Right lobe of liver (tissue), 6 donors: ENCODE data around the gene CAPN5. TPM values are rescaled to one million over a fixed set of nuclear protein-coding genes. Genes with fewer than 3 reads are reported as not detected.

Source experiments
- ATAC-seq, 4 donors: fragments of 200-7000 bp; cut with Tn5 transposase; one replicate each; pipeline ENCODE4 v1.9.1; 2020; ENCODE audit warnings: mild to moderate bottlenecking in 4 of 4, moderate library complexity in 4 of 4
- DNase-seq, 3 donors: peaks; one replicate each; pipeline ENCODE4 v3.0.0-alpha.2; 2020
- H3K27ac ChIP-seq, 3 donors: fragments of 200-600 bp; one replicate each; pipeline ENCODE4 v1.8.0; 2022
- H3K27me3 ChIP-seq, 2 donors: fragments of 200-600 bp; one replicate each; pipeline ENCODE4 v1.8.0; 2022
- H3K36me3 ChIP-seq, 4 donors: fragments of 200-600 bp; sonication (generic) in 1 of 4; one replicate each; pipeline versions ENCODE4 v1.5.1 to v1.8.0; 2017 to 2022; ENCODE audit warnings: control low read depth in 1 of 4
- H3K4me1 ChIP-seq, 4 donors: fragments of 200-600 bp; sonication (generic) in 1 of 4; one replicate each; pipeline versions ENCODE4 v1.5.1 to v1.8.0; 2017 to 2022; ENCODE audit warnings: control low read depth in 1 of 4
- H3K4me3 ChIP-seq, 3 donors: fragments of 200-600 bp; one replicate each; pipeline ENCODE4 v1.8.0; 2022
- H3K9me3 ChIP-seq, 4 donors: fragments of 200-600 bp; sonication (generic) in 1 of 4; one replicate each; pipeline versions ENCODE4 v1.5.1 to v1.8.0; 2017 to 2022; ENCODE audit warnings: control low read depth in 1 of 4
- POLR2A ChIP-seq: fragments of 450-650 bp; IDR thresholded peaks from one replicate; pipeline ENCODE4 v1.6.1; 2017; ENCODE audit warnings: antibody characterized with exemption, mild to moderate bottlenecking
- WGBS: methylation state at CpG from one replicate; pipeline ENCODE4 v1.1.6; 2018; ENCODE audit warnings: low coverage, low lambda C conversion rate; ENCODE audit not compliant: insufficient coverage; ENCODE audit errors: missing lambda C conversion rate; 5-methylcytosine and 5-hydroxymethylcytosine counted together
- intact Hi-C, 2 donors: fragments of 100-400 bp; cut with DNase I; formaldehyde crosslinking; loops; one replicate each; pipeline versions ENCODE4 v1.11.2 to v1.14.1; 2022
- total RNA-seq, 6 experiments: library from RNA; depleted of rRNA in 2 of 6; stranded (reverse); fragments of >200 nt in 2 of 6; fragmentation: NEBNext Ultra II Directional in 3 of 6; extraction: Animal tissue kit (Norgen Biotek cat#: 25700) in 3 of 6; gene quantifications; one replicate each; pipeline versions ENCODE4 v1.1.0 to v1.2.4, GENCODE V29; 2016 to 2023
- TF ChIP-seq, protein P1 (sequence below), 4 donors: fragments of 200-600 bp in 3 of 4; fragments of 450-650 bp in 1 of 4; IDR thresholded peaks; one replicate each; pipeline versions ENCODE4 v1.5.1 to v1.8.0; 2016 to 2022; ENCODE audit warnings: antibody characterized with exemption in 4 of 4, mild to moderate bottlenecking in 2 of 4
- donor health status: DM: no; HTN: yes; CAD: no.
- donor health status: DM: no; HTN: no; CAD: no.
- donor health status: DM: no; HTN: no; CAD: no.
- donor health status: DM: no; HTN: yes; CAD: no.
- donor health status: DM: no; HTN: yes; CAD: no.

CAPN5 gene
- total RNA-seq, 6 experiments from 2014 or later, result 23.1 to 66.7 (median 43.3) TPM

DNA sequence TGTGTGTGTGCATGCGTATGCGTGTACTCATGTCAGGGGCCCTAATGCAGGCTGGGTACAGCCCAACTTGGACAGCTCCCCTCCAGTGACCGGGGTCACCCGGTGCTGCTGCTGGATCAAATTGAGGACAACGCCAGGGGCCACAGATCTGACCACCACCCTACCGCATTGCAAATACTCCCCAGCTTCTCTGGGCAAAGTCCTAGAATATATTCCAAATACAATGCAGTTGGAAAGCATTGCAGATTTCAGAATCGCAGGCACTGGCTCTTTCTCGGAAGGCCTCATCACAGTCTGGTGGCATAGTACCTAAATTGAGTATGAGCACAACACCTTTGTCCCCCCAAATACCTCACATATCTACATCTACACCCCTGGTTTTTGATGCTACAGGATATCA is 104.5 kb downstream of the CAPN5 start:
- Histone ChIP-seq H3K27ac (no peak overlapping the region), H3K27me3 (no peaks in the 10 kb centered on the region), H3K36me3 (no peaks in the 10 kb centered on the region), H3K4me1 (peaks cover 0 to 27% (median 7%) of the 10 kb centered on the region in 4 donors), H3K9me3 (no peaks in the 10 kb centered on the region), H3K4me3 (no peak overlapping the region)
- no peak for DNase-seq
- peak in 1 of 4 donors; percentile 9 for ATAC-seq
- TF ChIP-seq, protein P1, sequence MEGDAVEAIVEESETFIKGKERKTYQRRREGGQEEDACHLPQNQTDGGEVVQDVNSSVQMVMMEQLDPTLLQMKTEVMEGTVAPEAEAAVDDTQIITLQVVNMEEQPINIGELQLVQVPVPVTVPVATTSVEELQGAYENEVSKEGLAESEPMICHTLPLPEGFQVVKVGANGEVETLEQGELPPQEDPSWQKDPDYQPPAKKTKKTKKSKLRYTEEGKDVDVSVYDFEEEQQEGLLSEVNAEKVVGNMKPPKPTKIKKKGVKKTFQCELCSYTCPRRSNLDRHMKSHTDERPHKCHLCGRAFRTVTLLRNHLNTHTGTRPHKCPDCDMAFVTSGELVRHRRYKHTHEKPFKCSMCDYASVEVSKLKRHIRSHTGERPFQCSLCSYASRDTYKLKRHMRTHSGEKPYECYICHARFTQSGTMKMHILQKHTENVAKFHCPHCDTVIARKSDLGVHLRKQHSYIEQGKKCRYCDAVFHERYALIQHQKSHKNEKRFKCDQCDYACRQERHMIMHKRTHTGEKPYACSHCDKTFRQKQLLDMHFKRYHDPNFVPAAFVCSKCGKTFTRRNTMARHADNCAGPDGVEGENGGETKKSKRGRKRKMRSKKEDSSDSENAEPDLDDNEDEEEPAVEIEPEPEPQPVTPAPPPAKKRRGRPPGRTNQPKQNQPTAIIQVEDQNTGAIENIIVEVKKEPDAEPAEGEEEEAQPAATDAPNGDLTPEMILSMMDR (IDR thresholded peaks at IDR 0.05), result no peak
- no peak for TF ChIP-seq POLR2A
- intact Hi-C loops, result no loop called here
- 30% methylated on average over 4 of the region's 8 CpGs for WGBS

DNA sequence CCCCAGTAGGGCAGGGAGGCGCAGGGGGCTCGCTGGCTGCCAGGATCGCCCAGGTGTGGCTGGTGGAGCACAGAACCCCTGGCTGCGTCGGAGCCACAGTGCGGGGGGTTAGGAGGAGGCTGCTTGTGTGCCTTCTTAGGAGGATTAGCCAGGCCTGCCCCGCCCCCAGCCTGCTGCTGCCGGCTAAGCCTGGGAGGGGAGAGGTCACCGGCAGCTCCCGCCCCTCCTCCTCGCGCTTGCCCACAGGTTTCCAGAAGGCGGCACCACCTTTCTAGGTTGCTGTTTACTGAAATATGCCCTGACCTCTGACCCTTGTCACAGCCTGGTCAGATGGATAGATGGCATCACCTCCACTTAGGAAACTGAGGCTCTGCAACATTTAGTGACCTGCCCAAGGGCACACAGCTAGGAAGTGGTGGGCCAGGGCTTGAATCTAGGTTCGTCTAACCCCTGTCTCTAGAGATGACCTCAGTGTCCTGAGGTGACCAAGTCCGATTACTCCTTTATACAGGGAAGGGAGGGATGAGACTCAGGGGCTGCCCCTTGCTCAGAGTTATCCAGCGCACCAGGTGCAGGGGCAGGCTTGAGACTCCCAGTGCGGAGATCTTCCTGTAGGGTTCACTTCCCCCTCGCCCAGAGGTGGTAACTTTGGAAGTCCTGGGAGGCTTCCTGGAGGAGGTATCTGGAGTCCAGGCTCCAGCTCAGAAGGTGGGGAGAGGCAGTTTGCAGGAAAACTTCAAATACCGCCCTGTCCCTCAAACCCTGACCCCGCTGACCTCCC is 105.3 kb downstream of the CAPN5 start:
- Histone ChIP-seq H3K27ac (no peak overlapping the region), H3K4me3 (no peak overlapping the region), H3K9me3 (no peaks in the 10 kb centered on the region), H3K27me3 (no peaks in the 10 kb centered on the region), H3K36me3 (no peaks in the 10 kb centered on the region), H3K4me1 (peaks cover 0 to 27% (median 7%) of the 10 kb centered on the region in 4 donors)
- intact Hi-C loops, result no loop called here
- DNase-seq, result peak; percentile 69 to 81 (median 70)
- ATAC-seq, result peak; percentile 61 to 70 (median 64)
- no peak for TF ChIP-seq POLR2A
- TF ChIP-seq, protein P1 (IDR thresholded peaks at IDR 0.05), result no peak
- WGBS, result no CpG with 5 or more reads among the region's 20 CpGs

DNA sequence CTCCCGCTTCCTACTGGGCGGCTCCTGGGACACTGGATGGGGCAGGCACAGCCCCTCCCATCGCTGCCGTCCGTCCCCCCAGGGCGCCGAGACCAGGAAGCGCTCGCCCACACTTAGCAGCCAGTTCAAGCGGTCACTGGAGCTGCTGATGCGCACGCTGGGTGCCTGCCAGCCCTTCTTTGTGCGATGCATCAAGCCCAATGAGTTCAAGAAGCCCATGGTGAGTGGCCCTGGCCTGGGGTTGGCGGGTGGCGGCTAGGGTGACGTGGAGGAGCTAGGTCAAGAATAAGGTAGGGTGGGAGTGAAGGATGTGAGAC is 105.9 kb downstream of the CAPN5 start:
- 20% methylated on average over 1 of the region's 16 CpGs for WGBS
- intact Hi-C loops, result no loop called here
- peak; percentile 21 to 46 (median 32) for ATAC-seq
- DNase-seq, result peak in 2 of 3 donors; percentile 55 to 65
- Histone ChIP-seq H3K4me3 (no peak overlapping the region), H3K4me1 (peaks cover 0 to 27% (median 7%) of the 10 kb centered on the region in 4 donors), H3K36me3 (no peaks in the 10 kb centered on the region), H3K9me3 (no peaks in the 10 kb centered on the region), H3K27ac (no peak overlapping the region), H3K27me3 (no peaks in the 10 kb centered on the region)
- TF ChIP-seq, protein P1 (IDR thresholded peaks at IDR 0.05), result no peak
- TF ChIP-seq POLR2A, result no peak

DNA sequence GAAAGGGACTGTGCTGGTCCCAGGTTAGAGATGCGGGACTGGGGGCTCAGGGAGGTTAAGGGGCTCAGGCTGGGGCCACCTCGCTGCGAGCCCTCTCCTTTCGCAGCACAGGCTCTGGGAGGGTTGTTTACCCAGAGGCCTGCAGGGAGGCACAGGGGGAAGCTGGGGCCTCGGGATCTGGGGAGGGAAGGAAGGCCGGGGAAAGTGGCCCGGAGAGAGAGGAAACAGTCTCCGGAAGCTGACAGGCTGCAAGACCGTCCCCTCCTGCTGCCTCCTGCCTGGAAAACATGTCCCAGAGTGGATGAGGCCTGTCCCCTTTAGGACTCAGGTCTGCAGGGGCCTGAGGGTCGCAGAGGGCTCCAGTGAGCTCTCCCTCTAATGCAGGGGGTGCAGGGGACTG is 106.7 kb downstream of the CAPN5 start:
- Histone ChIP-seq H3K4me1 (peaks cover 0 to 30% (median 9%) of the 10 kb centered on the region in 4 donors), H3K4me3 (no peak overlapping the region), H3K27me3 (no peaks in the 10 kb centered on the region), H3K36me3 (no peaks in the 10 kb centered on the region), H3K9me3 (no peaks in the 10 kb centered on the region), H3K27ac (peak overlapping the region in 1 of 3 donors; percentile 13)
- 65% methylated on average over 5 of the region's 10 CpGs for WGBS
- ATAC-seq, result peak in 3 of 4 donors; percentile 23 to 47 (median 32)
- TF ChIP-seq, protein P1 (IDR thresholded peaks at IDR 0.05), result no peak
- TF ChIP-seq POLR2A, result no peak
- intact Hi-C loops, result no loop called here
- peak in 2 of 3 donors; percentile 45 to 59 for DNase-seq
